Measurements from ENCODE around the gene TMPO. TPM values are rescaled to one million over a fixed set of nuclear protein-coding genes. Genes with fewer than 3 reads are reported as not detected.

The TMPO gene
- total RNA-seq, 1 experiment from 2014 or later, result 202 TPM

DNA sequence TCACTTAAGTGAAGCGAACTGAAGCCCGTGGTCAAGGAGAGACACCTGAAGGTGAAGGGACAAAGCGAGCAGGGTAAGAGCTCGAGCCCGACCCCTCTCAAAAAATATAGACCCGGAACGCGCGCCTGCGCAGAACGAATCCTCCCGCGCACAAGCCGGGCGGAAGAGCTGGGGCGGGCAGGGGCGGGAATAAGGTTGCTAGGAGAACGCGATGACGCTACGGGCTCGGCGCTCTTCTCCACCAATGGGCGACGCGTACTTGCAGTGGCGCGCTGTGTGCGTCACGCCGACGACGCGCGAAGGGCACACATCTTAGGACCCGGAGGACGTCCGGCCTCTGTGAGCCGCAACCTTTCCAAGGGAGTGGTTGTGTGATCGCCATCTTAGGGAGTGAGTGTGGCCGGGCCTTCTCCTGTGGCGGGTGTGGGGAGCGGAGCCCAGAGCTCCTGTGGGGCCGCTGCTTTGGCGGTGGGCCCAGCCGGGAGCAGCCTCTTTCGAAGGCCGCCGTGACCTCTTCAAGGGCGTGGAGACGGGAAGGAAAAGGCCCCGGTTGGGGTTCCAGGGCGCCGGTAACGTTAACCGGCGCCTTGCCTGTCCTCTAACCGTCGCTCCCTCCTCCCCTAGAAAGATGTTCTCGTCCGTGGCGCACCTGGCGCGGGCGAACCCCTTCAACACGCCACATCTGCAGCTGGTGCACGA, 78.1 kb downstream of the TMPO start, which contains the start of gene SLC25A3:
SLC25A3 (plus strand) TSS at position 336 of the 699 bp plus-strand sequence; CDS start at position 629, 293 bp downstream.
- no CpG with 5 or more reads among the region's 67 CpGs for WGBS (ENCODE audit: extremely low coverage, insufficient read length, low lambda C conversion rate)
- Histone ChIP-seq H2AK5ac (ENCODE audit: insufficient read length, low read length) (no peak within 1 kb of the TSS), H4K5ac (ENCODE audit: insufficient read length, low read depth, low read length) (peak within 1 kb of the TSS; percentile 11), H3K79me1 (ENCODE audit: insufficient read depth, low read depth, low read length, poor library complexity, severe bottlenecking) (no peaks in the 10 kb centered on the region), H3K27ac (ENCODE audit: insufficient read length, low read depth, low read length) (no peak within 1 kb of the TSS), H3K14ac (ENCODE audit: insufficient read depth, low read length) (peak within 1 kb of the TSS; percentile 85), H3K4me1 (ENCODE audit: insufficient read depth, low read length) (no peaks in the 10 kb centered on the region), H3K9ac (ENCODE audit: extremely low read depth, insufficient read length, low read length) (peak within 1 kb of the TSS; percentile 98), H3K18ac (ENCODE audit: insufficient read length, low read depth, low read length) (peak within 1 kb of the TSS; percentile 86), H3K79me2 (ENCODE audit: insufficient read depth, low read length) (peaks cover 26% of the 10 kb centered on the region; the same call in 1 of the 2 replicates), H3K56ac (ENCODE audit: insufficient read length, low read depth, low read length) (peak within 1 kb of the TSS; percentile 15), H3K4ac (ENCODE audit: low read depth, low read length) (no peak within 1 kb of the TSS), H3K23ac (ENCODE audit: insufficient read length, low read depth, low read length) (no peak within 1 kb of the TSS), H3K4me2 (ENCODE audit: insufficient read depth, insufficient read length, low read length) (peak within 1 kb of the TSS; percentile 88), H2BK20ac (ENCODE audit: low read depth, low read length, poor library complexity, severe bottlenecking) (no peak within 1 kb of the TSS), H2BK120ac (ENCODE audit: low read depth, low read length, poor library complexity, severe bottlenecking) (no peak within 1 kb of the TSS), H3T11ph (ENCODE audit: low read length) (no peak within 1 kb of the TSS), H3K27me3 (ENCODE audit: insufficient read depth, low read length) (no peaks in the 10 kb centered on the region), H4K91ac (ENCODE audit: insufficient read length, low read depth, low read length) (no peak within 1 kb of the TSS), H3K9me3 (ENCODE audit: control insufficient read depth, low read depth, low read length) (no peaks in the 10 kb centered on the region), H2BK5ac (ENCODE audit: insufficient read length, low read length) (peak within 1 kb of the TSS; percentile 81), H2BK15ac (ENCODE audit: low read depth, low read length) (no peak within 1 kb of the TSS), H4K20me1 (ENCODE audit: control insufficient read depth, insufficient read depth, insufficient read length) (no peaks in the 10 kb centered on the region), H4K8ac (replicated peaks; ENCODE audit: insufficient read length, low read depth, low read length) (no peak within 1 kb of the TSS), H2AFZ (ENCODE audit: low read length) (no peak within 1 kb of the TSS), H2BK12ac (ENCODE audit: insufficient read length, low read depth, low read length) (no peak within 1 kb of the TSS), H3K23me2 (ENCODE audit: insufficient read length, low read depth, low read length, poor library complexity, severe bottlenecking) (peaks cover 3% of the 10 kb centered on the region)
- peak within 1 kb of the TSS; percentile 90 to 91 for H3K4me3 Mint-ChIP-seq
- peaks cover 37 to 43% (median 40%) of the 10 kb centered on the region in 3 experiments for H3K36me3 Mint-ChIP-seq (ENCODE audit: insufficient read depth in 1 of 3, low read depth in 3 of 3)
- TF ChIP-seq, protein P1, sequence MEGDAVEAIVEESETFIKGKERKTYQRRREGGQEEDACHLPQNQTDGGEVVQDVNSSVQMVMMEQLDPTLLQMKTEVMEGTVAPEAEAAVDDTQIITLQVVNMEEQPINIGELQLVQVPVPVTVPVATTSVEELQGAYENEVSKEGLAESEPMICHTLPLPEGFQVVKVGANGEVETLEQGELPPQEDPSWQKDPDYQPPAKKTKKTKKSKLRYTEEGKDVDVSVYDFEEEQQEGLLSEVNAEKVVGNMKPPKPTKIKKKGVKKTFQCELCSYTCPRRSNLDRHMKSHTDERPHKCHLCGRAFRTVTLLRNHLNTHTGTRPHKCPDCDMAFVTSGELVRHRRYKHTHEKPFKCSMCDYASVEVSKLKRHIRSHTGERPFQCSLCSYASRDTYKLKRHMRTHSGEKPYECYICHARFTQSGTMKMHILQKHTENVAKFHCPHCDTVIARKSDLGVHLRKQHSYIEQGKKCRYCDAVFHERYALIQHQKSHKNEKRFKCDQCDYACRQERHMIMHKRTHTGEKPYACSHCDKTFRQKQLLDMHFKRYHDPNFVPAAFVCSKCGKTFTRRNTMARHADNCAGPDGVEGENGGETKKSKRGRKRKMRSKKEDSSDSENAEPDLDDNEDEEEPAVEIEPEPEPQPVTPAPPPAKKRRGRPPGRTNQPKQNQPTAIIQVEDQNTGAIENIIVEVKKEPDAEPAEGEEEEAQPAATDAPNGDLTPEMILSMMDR (conservative IDR thresholded peaks at IDR 0.05), result no peak
- DNase-seq, result peak; percentile 98
- H3K9me3 Mint-ChIP-seq, result peaks cover 2% of the 10 kb centered on the region in 2 experiments; a peak in 1 of 5 replicates
- H3K27ac Mint-ChIP-seq, result peak within 1 kb of the TSS; percentile 85 to 99 (median 98)
- H3K4me1 Mint-ChIP-seq, result peaks cover 16 to 21% of the 10 kb centered on the region in 2 experiments
- no peaks in the 10 kb centered on the region for H3K27me3 Mint-ChIP-seq (ENCODE audit: low read depth)
